Epithelial cell of proximal tubule (primary cell): Measurements from ENCODE around the gene FYN. TPM values are rescaled to one million over a fixed set of nuclear protein-coding genes. Genes with fewer than 3 reads are reported as not detected.

Experiments
- DNase-seq: peaks from one replicate; pipeline ENCODE4 v3.0.0-alpha.2; 2011; ENCODE audit warnings: low read depth
- H3K4me3 ChIP-seq: 2 replicates; pipeline ENCODE4 v1.5.1; 2011; ENCODE audit warnings: low read depth, mild to moderate bottlenecking, low read length
- CTCF ChIP-seq: conservative IDR thresholded peaks from 2 replicates; pipeline ENCODE4 v1.5.1; 2012; ENCODE audit warnings: low read depth, mild to moderate bottlenecking, low read length
- total RNA-seq: library from RNA; depleted of rRNA; stranded (reverse); fragments of >200 nt; gene quantifications from 2 replicates; pipeline ENCODE4 v1.2.3, GENCODE V29; 2015

FYN gene
- total RNA-seq, 1 donor from 2014 or later, result 55.4 TPM

- no peak for TF ChIP-seq CTCF
Measured at GRCh38 chr6:111620169-111620568, 253.1 kb downstream of the FYN start.

GRCh38 chr6:111618407-111618806 is 254.8 kb downstream of the FYN start:
- no peak for TF ChIP-seq CTCF
- no peak for DNase-seq
- no peak overlapping the region for H3K4me3 ChIP-seq

More at GRCh38 chr6:111620169-111620568, 253.1 kb downstream of the FYN start:
- no peak overlapping the region for H3K4me3 ChIP-seq
- DNase-seq, result no peak

- DNase-seq, result no peak
- no peak overlapping the region for H3K4me3 ChIP-seq
- TF ChIP-seq CTCF, result no peak
Measured at GRCh38 chr6:111617149-111617548, 256.1 kb downstream of the FYN start.

- no peak overlapping the region for H3K4me3 ChIP-seq
- DNase-seq, result no peak
- no peak for TF ChIP-seq CTCF
Measured at GRCh38 chr6:111615916-111616612, 257.2 kb downstream of the FYN start.

- no peak overlapping the region for H3K4me3 ChIP-seq
- DNase-seq, result no peak
- no peak for TF ChIP-seq CTCF
Measured at GRCh38 chr6:111614833-111615582, 258.2 kb downstream of the FYN start.

GRCh38 chr6:111612379-111612778 is 260.9 kb downstream of the FYN start:
- TF ChIP-seq CTCF, result no peak

More at GRCh38 chr6:111612379-111612778, 260.9 kb downstream of the FYN start:
- no peak for DNase-seq
- no peak overlapping the region for H3K4me3 ChIP-seq
